ELF-1 (cell line): Measurements from ENCODE around the gene PPARD.
"Not testable (repeated sequence)": the region's sequence is repeated elsewhere in the genome, so short reads cannot be mapped to it uniquely, and the experiment has no call there.

Experiments used
- DNase-seq: peaks from one replicate; pipeline ENCODE4 v3.0.0-alpha.2; 2016; ENCODE audit warnings: low read depth, low spot score

PPARD gene

GRCh38 chr6:35436071-35436857, 93.9 kb downstream of the PPARD start:
- peak; percentile 67 for DNase-seq

- not testable (repeated sequence) for DNase-seq
Measured at GRCh38 chr6:35438378-35439065, 96.2 kb downstream of the PPARD start.

- DNase-seq, result no peak
Measured at GRCh38 chr6:35439308-35439707, 97.0 kb downstream of the PPARD start.

GRCh38 chr6:35441205-35441604, 98.8 kb downstream of the PPARD start:
- no peak for DNase-seq

- no peak for DNase-seq
Measured at GRCh38 chr6:35441642-35442041, 99.3 kb downstream of the PPARD start.

- DNase-seq, result no peak
Measured at GRCh38 chr6:35442693-35443092, 100.3 kb downstream of the PPARD start.

GRCh38 chr6:35443341-35444030, 101.1 kb downstream of the PPARD start:
- no peak for DNase-seq

GRCh38 chr6:35445691-35446090, 103.3 kb downstream of the PPARD start:
- DNase-seq, result no peak

- DNase-seq, result no peak
Measured at GRCh38 chr6:35448191-35448590, 105.8 kb downstream of the PPARD start.

- peak; percentile 58 for DNase-seq
Measured at GRCh38 chr6:35449287-35449881, 107.0 kb downstream of the PPARD start.

GRCh38 chr6:35451354-35452182, 109.2 kb downstream of the PPARD start:
- DNase-seq, result no peak

- DNase-seq, result peak; percentile 97
Measured at GRCh38 chr6:35452183-35453090, 110.1 kb downstream of the PPARD start, which contains the start of gene FANCE. TSS of gene FANCE (plus strand) at chr6:35452338. CDS start at chr6:35452546, 208 bp downstream.

GRCh38 chr6:35453236-35453635, 110.9 kb downstream of the PPARD start:
- no peak for DNase-seq

GRCh38 chr6:35454391-35455110, 112.2 kb downstream of the PPARD start:
- no peak for DNase-seq

GRCh38 chr6:35457907-35458306, 115.5 kb downstream of the PPARD start:
- no peak for DNase-seq

- no peak for DNase-seq
Measured at GRCh38 chr6:35461270-35461669, 118.9 kb downstream of the PPARD start.

- DNase-seq, result no peak
Measured at GRCh38 chr6:35463292-35463691, 120.9 kb downstream of the PPARD start.

GRCh38 chr6:35465646-35466045, 123.3 kb downstream of the PPARD start:
- no peak for DNase-seq
